Ureter (tissue), 1 donor: Measurements from ENCODE around the gene RNASE12. TPM values are rescaled to one million over a fixed set of nuclear protein-coding genes. Genes with fewer than 3 reads are reported as not detected.
"Not testable (repeated sequence)": the region's sequence is repeated elsewhere in the genome, so short reads cannot be mapped to it uniquely, and the experiment has no call there.

Experiments
- DNase-seq: peaks from one replicate; pipeline ENCODE4 v3.0.0-alpha.2; 2020; ENCODE audit warnings: low spot score
- total RNA-seq: library from RNA; stranded (reverse); gene quantifications from one replicate; pipeline ENCODE4 v1.2.4, GENCODE V29; 2023
- donor health status: DM: yes; HTN: yes; CAD: no.

RNASE12 gene
- total RNA-seq, 1 donor from 2014 or later = not detected

- no peak for DNase-seq
Observed at GRCh38 chr14:20614038-20614840, 23.1 kb upstream of the RNASE12 start.

GRCh38 chr14:20613094-20614037, 22.2 kb upstream of the RNASE12 start:
- peak; percentile 85 for DNase-seq

- DNase-seq = no peak
Observed at GRCh38 chr14:20612403-20612802, 21.2 kb upstream of the RNASE12 start.

GRCh38 chr14:20611277-20611676, 20.1 kb upstream of the RNASE12 start:
- DNase-seq = no peak

- DNase-seq = peak; percentile 83
Observed at GRCh38 chr14:20610002-20610765, 19.0 kb upstream of the RNASE12 start.

GRCh38 chr14:20609215-20610001, 18.2 kb upstream of the RNASE12 start:
- DNase-seq = peak; percentile 80

- DNase-seq = no peak
Observed at GRCh38 chr14:20608383-20609110, 17.4 kb upstream of the RNASE12 start.

- no peak for DNase-seq
Observed at GRCh38 chr14:20607617-20608016, 16.4 kb upstream of the RNASE12 start.

GRCh38 chr14:20606902-20607242, 15.7 kb upstream of the RNASE12 start:
- no peak for DNase-seq

GRCh38 chr14:20606190-20606901, 15.2 kb upstream of the RNASE12 start:
- DNase-seq = no peak

- DNase-seq = no peak
Observed at GRCh38 chr14:20603813-20604690, 12.9 kb upstream of the RNASE12 start.

GRCh38 chr14:20602583-20602982, 11.4 kb upstream of the RNASE12 start:
- DNase-seq = no peak

GRCh38 chr14:20601522-20601921, 10.3 kb upstream of the RNASE12 start:
- no peak for DNase-seq

- DNase-seq = no peak
Observed at GRCh38 chr14:20597108-20597507, 5.9 kb upstream of the RNASE12 start.

GRCh38 chr14:20595726-20596125, 4.5 kb upstream of the RNASE12 start:
- DNase-seq = not testable (repeated sequence)

- no peak for DNase-seq
Observed at GRCh38 chr14:20592574-20592973, 1.4 kb upstream of the RNASE12 start.

GRCh38 chr14:20587489-20588154, 3.6 kb downstream of the RNASE12 start, which contains the start of gene RNASE11:
Gene RNASE11, minus strand, starts transcription at chr14:20588001.
- DNase-seq = no peak

- no peak for DNase-seq
Observed at GRCh38 chr14:20583908-20584307, 7.3 kb downstream of the RNASE12 start.
